Activated T-cell treated with anti-CD3 and anti-CD28 coated beads, Interleukin-2, amount 50 U/mL, for 24 hours (primary cell): ENCODE results near the gene RBM18.

ENCODE experiments used
- DNase-seq: peaks from one replicate; pipeline ENCODE4 v3.0.0-alpha.2; 2020
- H3K27ac Mint-ChIP-seq: 2 replicates; pipeline ENCODE4 v1.8.0; 2020; ENCODE audit warnings: mild to moderate bottlenecking, mixed read lengths
- H3K27me3 Mint-ChIP-seq: 2 replicates; pipeline ENCODE4 v1.8.0; 2020; ENCODE audit warnings: mixed read lengths
- H3K36me3 Mint-ChIP-seq: 2 replicates; pipeline ENCODE4 v1.8.0; 2020; ENCODE audit warnings: low read depth, mixed read lengths
- H3K4me1 Mint-ChIP-seq: 2 replicates; pipeline ENCODE4 v1.8.0; 2020; ENCODE audit warnings: low read depth, mixed read lengths
- H3K4me3 Mint-ChIP-seq: 2 replicates; pipeline ENCODE4 v1.8.0; 2020; ENCODE audit warnings: mild to moderate bottlenecking, moderate library complexity, mixed read lengths
- H3K9me3 Mint-ChIP-seq: 2 replicates; pipeline ENCODE4 v1.8.0; 2020; ENCODE audit warnings: mixed read lengths

RBM18 gene

GRCh38 chr9:122212473-122213004 lies 52.1 kb downstream of the RBM18 start:
- peaks cover 85% of the 10 kb centered on the region for H3K27me3 Mint-ChIP-seq
- no peak for DNase-seq
- H3K27ac Mint-ChIP-seq: no peak overlapping the region

GRCh38 chr9:122209451-122209850 lies 55.2 kb downstream of the RBM18 start:
- Mint-ChIP-seq H3K27me3 (peaks cover 60% of the 10 kb centered on the region), H3K36me3 (no peaks in the 10 kb centered on the region), H3K9me3 (no peaks in the 10 kb centered on the region), H3K27ac (no peak overlapping the region), H3K4me3 (no peak overlapping the region), H3K4me1 (peaks cover 10% of the 10 kb centered on the region)
- no peak for DNase-seq

More at GRCh38 chr9:122212473-122213004, 52.1 kb downstream of the RBM18 start:
- H3K9me3 Mint-ChIP-seq: no peaks in the 10 kb centered on the region
- peaks cover 11% of the 10 kb centered on the region for H3K4me1 Mint-ChIP-seq
- H3K36me3 Mint-ChIP-seq: no peaks in the 10 kb centered on the region
- H3K4me3 Mint-ChIP-seq: no peak overlapping the region

GRCh38 chr9:122207096-122207495 lies 57.5 kb downstream of the RBM18 start:
- H3K36me3 Mint-ChIP-seq: no peaks in the 10 kb centered on the region
- no peak overlapping the region for H3K27ac Mint-ChIP-seq
- no peaks in the 10 kb centered on the region for H3K4me1 Mint-ChIP-seq
- H3K9me3 Mint-ChIP-seq: no peaks in the 10 kb centered on the region
- no peak for DNase-seq
- peaks cover 40% of the 10 kb centered on the region for H3K27me3 Mint-ChIP-seq
- no peak overlapping the region for H3K4me3 Mint-ChIP-seq

GRCh38 chr9:122206118-122207046 lies 58.3 kb downstream of the RBM18 start:
- Mint-ChIP-seq H3K27me3 (peaks cover 33% of the 10 kb centered on the region), H3K4me1 (no peaks in the 10 kb centered on the region), H3K36me3 (no peaks in the 10 kb centered on the region), H3K4me3 (no peak overlapping the region), H3K27ac (no peak overlapping the region), H3K9me3 (no peaks in the 10 kb centered on the region)
- no peak for DNase-seq

GRCh38 chr9:122205176-122205575 lies 59.5 kb downstream of the RBM18 start:
- H3K27ac Mint-ChIP-seq: no peak overlapping the region
- no peaks in the 10 kb centered on the region for H3K36me3 Mint-ChIP-seq
- H3K4me1 Mint-ChIP-seq: no peaks in the 10 kb centered on the region
- DNase-seq: no peak
- no peak overlapping the region for H3K4me3 Mint-ChIP-seq
- no peaks in the 10 kb centered on the region for H3K9me3 Mint-ChIP-seq
- H3K27me3 Mint-ChIP-seq: peaks cover 23% of the 10 kb centered on the region

GRCh38 chr9:122204491-122204890 lies 60.1 kb downstream of the RBM18 start:
- H3K27ac Mint-ChIP-seq: no peak overlapping the region
- DNase-seq: no peak
- no peaks in the 10 kb centered on the region for H3K36me3 Mint-ChIP-seq
- H3K27me3 Mint-ChIP-seq: peaks cover 18% of the 10 kb centered on the region
- H3K4me1 Mint-ChIP-seq: no peaks in the 10 kb centered on the region
- no peak overlapping the region for H3K4me3 Mint-ChIP-seq
- no peaks in the 10 kb centered on the region for H3K9me3 Mint-ChIP-seq

- Mint-ChIP-seq H3K36me3 (no peaks in the 10 kb centered on the region), H3K4me1 (no peaks in the 10 kb centered on the region), H3K4me3 (no peak overlapping the region), H3K27ac (no peak overlapping the region), H3K27me3 (peaks cover 14% of the 10 kb centered on the region), H3K9me3 (no peaks in the 10 kb centered on the region)
- DNase-seq: no peak
Measured at GRCh38 chr9:122204055-122204454, 60.6 kb downstream of the RBM18 start.

GRCh38 chr9:122202111-122202510 lies 62.5 kb downstream of the RBM18 start:
- Mint-ChIP-seq H3K36me3 (no peaks in the 10 kb centered on the region), H3K9me3 (no peaks in the 10 kb centered on the region), H3K4me1 (no peaks in the 10 kb centered on the region), H3K27me3 (peaks cover 4% of the 10 kb centered on the region), H3K27ac (no peak overlapping the region), H3K4me3 (no peak overlapping the region)
- no peak for DNase-seq

GRCh38 chr9:122201641-122202040 lies 63.0 kb downstream of the RBM18 start:
- Mint-ChIP-seq H3K27ac (no peak overlapping the region), H3K4me1 (no peaks in the 10 kb centered on the region), H3K36me3 (no peaks in the 10 kb centered on the region), H3K4me3 (no peak overlapping the region), H3K27me3 (peaks cover 6% of the 10 kb centered on the region), H3K9me3 (no peaks in the 10 kb centered on the region)
- no peak for DNase-seq

- H3K27me3 Mint-ChIP-seq: peaks cover 5% of the 10 kb centered on the region
- no peak overlapping the region for H3K4me3 Mint-ChIP-seq
- no peaks in the 10 kb centered on the region for H3K4me1 Mint-ChIP-seq
- no peaks in the 10 kb centered on the region for H3K36me3 Mint-ChIP-seq
- H3K9me3 Mint-ChIP-seq: no peaks in the 10 kb centered on the region
- no peak overlapping the region for H3K27ac Mint-ChIP-seq
- DNase-seq: no peak
Measured at GRCh38 chr9:122200960-122201595, 63.6 kb downstream of the RBM18 start.

- H3K4me1 Mint-ChIP-seq: no peaks in the 10 kb centered on the region
- H3K27ac Mint-ChIP-seq: no peak overlapping the region
Measured at GRCh38 chr9:122197882-122198281, 66.8 kb downstream of the RBM18 start.

GRCh38 chr9:122197426-122197825 lies 67.2 kb downstream of the RBM18 start:
- H3K4me3 Mint-ChIP-seq: no peak overlapping the region
- no peaks in the 10 kb centered on the region for H3K36me3 Mint-ChIP-seq
- no peak overlapping the region for H3K27ac Mint-ChIP-seq
- H3K27me3 Mint-ChIP-seq: peaks cover 7% of the 10 kb centered on the region
- no peaks in the 10 kb centered on the region for H3K9me3 Mint-ChIP-seq
- no peaks in the 10 kb centered on the region for H3K4me1 Mint-ChIP-seq
- no peak for DNase-seq

More at GRCh38 chr9:122197882-122198281, 66.8 kb downstream of the RBM18 start:
- Mint-ChIP-seq H3K9me3 (no peaks in the 10 kb centered on the region), H3K27me3 (peaks cover 7% of the 10 kb centered on the region), H3K4me3 (no peak overlapping the region), H3K36me3 (no peaks in the 10 kb centered on the region)
- no peak for DNase-seq

GRCh38 chr9:122195875-122196274 lies 68.8 kb downstream of the RBM18 start:
- Mint-ChIP-seq H3K4me1 (no peaks in the 10 kb centered on the region), H3K27ac (no peak overlapping the region), H3K27me3 (peaks cover 7% of the 10 kb centered on the region), H3K4me3 (no peak overlapping the region), H3K36me3 (no peaks in the 10 kb centered on the region), H3K9me3 (no peaks in the 10 kb centered on the region)
- no peak for DNase-seq

- no peaks in the 10 kb centered on the region for H3K9me3 Mint-ChIP-seq
Measured at GRCh38 chr9:122193651-122194050, 71.0 kb downstream of the RBM18 start.

More at GRCh38 chr9:122193651-122194050, 71.0 kb downstream of the RBM18 start:
- Mint-ChIP-seq H3K36me3 (no peaks in the 10 kb centered on the region), H3K4me3 (no peak overlapping the region), H3K27me3 (peaks cover 7% of the 10 kb centered on the region), H3K27ac (no peak overlapping the region), H3K4me1 (no peaks in the 10 kb centered on the region)
- no peak for DNase-seq
